ENCODE results near the gene EEF1AKMT3.
A peak's percentile ranks its signal among the peaks of the same experiment; 100 is the strongest.

Gene EEF1AKMT3

DNA sequence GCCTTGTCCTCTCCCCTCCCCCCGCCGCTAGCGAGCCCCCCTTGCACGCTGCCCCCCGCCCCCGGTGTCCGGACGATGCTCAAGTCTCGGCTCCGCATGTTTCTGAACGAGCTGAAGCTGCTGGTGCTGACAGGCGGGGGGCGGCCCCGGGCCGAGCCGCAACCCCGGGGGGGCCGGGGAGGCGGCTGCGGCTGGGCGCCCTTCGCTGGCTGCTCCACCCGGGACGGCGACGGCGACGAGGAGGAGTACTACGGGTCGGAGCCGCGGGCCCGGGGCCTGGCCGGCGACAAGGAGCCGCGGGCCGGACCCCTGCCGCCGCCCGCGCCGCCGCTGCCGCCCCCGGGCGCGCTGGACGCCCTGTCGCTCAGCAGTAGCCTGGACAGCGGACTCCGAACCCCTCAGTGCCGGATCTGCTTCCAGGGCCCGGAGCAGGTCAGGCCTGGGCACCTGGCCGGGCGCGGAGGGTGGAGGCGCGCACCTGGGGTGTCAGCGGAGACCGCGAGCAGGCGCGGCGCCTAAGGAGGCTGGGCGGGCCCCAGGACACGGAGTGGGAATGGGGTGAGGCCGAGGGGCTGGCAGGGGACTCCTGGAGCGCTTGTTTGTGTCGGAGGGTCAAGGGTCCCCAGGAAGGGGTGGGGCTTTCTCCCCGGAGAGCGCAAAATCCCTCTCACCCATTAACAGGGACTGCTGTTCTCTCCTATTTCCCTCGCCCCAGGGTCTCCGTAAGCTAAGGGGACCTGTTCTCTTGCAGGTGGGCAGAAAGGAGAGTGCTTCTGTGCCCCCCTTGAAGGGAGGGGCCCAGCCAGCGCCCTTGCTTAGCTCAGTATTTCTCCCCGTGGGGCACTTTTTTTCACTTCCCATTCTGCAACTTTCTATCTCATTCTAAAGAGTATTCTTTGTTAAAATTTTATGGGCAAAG lies 16.7 kb upstream of the EEF1AKMT3 start:
- Histone ChIP-seq H3K27me3 (ENCODE audit: control insufficient read depth, insufficient read depth, low read length) (peaks cover 46% of the 10 kb centered on the region), H3K9me3 (ENCODE audit: control insufficient read depth, insufficient read depth, low read length) (no peaks in the 10 kb centered on the region), H3K36me3 (ENCODE audit: control insufficient read depth, insufficient read depth, low read length) (peaks cover 5% of the 10 kb centered on the region), H3K9ac (ENCODE audit: low read depth, low read length) (no peak overlapping the region), H3K4me3 (ENCODE audit: low read depth, low read length) (peak overlapping the region; percentile 61), H3K4me1 (ENCODE audit: control insufficient read depth, insufficient read depth, low read length) (peaks cover 14% of the 10 kb centered on the region)

GRCh38 chr12:57756406-57757341 lies 15.7 kb upstream of the EEF1AKMT3 start:
- Histone ChIP-seq H3K36me3 (ENCODE audit: control insufficient read depth, insufficient read depth, low read length) (peaks cover 5% of the 10 kb centered on the region), H3K9me3 (ENCODE audit: control insufficient read depth, insufficient read depth, low read length) (no peaks in the 10 kb centered on the region), H3K4me1 (ENCODE audit: control insufficient read depth, insufficient read depth, low read length) (peaks cover 14% of the 10 kb centered on the region), H3K4me3 (ENCODE audit: low read depth, low read length) (peak overlapping the region; percentile 61), H3K9ac (ENCODE audit: low read depth, low read length) (no peak overlapping the region), H3K27me3 (ENCODE audit: control insufficient read depth, insufficient read depth, low read length) (peaks cover 51% of the 10 kb centered on the region)

- no peak overlapping the region for H3K4me3 ChIP-seq (ENCODE audit: low read depth, low read length)
- peaks cover 58% of the 10 kb centered on the region for H3K27me3 ChIP-seq (ENCODE audit: control insufficient read depth, insufficient read depth, low read length)
- H3K4me1 ChIP-seq (ENCODE audit: control insufficient read depth, insufficient read depth, low read length): peaks cover 12% of the 10 kb centered on the region
- H3K9me3 ChIP-seq (ENCODE audit: control insufficient read depth, insufficient read depth, low read length): no peaks in the 10 kb centered on the region
- H3K9ac ChIP-seq (ENCODE audit: low read depth, low read length): no peak overlapping the region
- peaks cover 5% of the 10 kb centered on the region for H3K36me3 ChIP-seq (ENCODE audit: control insufficient read depth, insufficient read depth, low read length)
Observed at GRCh38 chr12:57757771-57758170, 14.6 kb upstream of the EEF1AKMT3 start.

DNA sequence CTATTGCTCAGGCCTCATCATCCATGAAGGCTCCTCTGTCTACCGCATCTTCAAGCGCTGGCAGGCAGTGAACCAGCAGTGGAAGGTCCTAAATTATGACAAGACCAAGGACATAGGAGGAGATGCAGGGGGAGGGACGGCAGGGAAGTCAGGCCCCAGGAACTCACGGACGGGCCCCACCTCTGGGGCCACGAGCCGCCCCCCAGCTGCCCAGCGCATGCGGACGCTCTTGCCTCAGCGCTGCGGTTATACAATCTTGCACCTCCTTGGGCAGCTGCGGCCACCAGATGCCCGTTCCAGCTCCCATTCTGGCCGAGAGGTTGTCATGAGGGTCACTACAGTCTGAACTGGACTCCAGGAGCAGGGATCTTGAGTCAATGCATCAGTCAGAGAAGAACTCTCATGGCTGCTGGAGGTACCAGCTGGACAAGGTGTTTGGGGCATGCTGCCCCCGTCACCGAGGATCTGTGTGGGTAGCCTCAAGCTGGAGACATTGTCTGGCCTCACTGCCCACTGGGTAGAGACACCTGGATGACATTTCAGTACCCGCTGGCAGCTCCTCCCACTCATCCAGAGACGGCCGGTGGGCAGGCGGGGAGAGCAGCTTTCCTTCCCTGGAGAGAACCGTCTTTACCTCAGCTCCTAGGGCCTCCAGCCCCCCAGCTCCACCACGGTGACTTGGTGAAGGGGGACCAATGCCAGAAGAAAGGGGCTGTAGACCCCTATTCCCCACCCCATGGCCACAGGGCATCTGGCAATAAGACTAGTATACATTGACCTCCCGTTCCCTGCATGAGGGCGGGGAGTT lies 13.7 kb upstream of the EEF1AKMT3 start:
- peaks cover 58% of the 10 kb centered on the region for H3K27me3 ChIP-seq (ENCODE audit: control insufficient read depth, insufficient read depth, low read length)
- peaks cover 7% of the 10 kb centered on the region for H3K4me1 ChIP-seq (ENCODE audit: control insufficient read depth, insufficient read depth, low read length)
- no peaks in the 10 kb centered on the region for H3K9me3 ChIP-seq (ENCODE audit: control insufficient read depth, insufficient read depth, low read length)
- no peak overlapping the region for H3K9ac ChIP-seq (ENCODE audit: low read depth, low read length)
- no peak overlapping the region for H3K4me3 ChIP-seq (ENCODE audit: low read depth, low read length)
- peaks cover 5% of the 10 kb centered on the region for H3K36me3 ChIP-seq (ENCODE audit: control insufficient read depth, insufficient read depth, low read length)

GRCh38 chr12:57759360-57759980 lies 12.9 kb upstream of the EEF1AKMT3 start:
- no peak overlapping the region for H3K4me3 ChIP-seq (ENCODE audit: low read depth, low read length)
- no peak overlapping the region for H3K9ac ChIP-seq (ENCODE audit: low read depth, low read length)
- H3K9me3 ChIP-seq (ENCODE audit: control insufficient read depth, insufficient read depth, low read length): no peaks in the 10 kb centered on the region
- peaks cover 62% of the 10 kb centered on the region for H3K27me3 ChIP-seq (ENCODE audit: control insufficient read depth, insufficient read depth, low read length)
- H3K36me3 ChIP-seq (ENCODE audit: control insufficient read depth, insufficient read depth, low read length): peaks cover 5% of the 10 kb centered on the region
- peaks cover 9% of the 10 kb centered on the region for H3K4me1 ChIP-seq (ENCODE audit: control insufficient read depth, insufficient read depth, low read length)

- Histone ChIP-seq H3K36me3 (ENCODE audit: control insufficient read depth, insufficient read depth, low read length) (peaks cover 5% of the 10 kb centered on the region), H3K9ac (ENCODE audit: low read depth, low read length) (no peak overlapping the region), H3K27me3 (ENCODE audit: control insufficient read depth, insufficient read depth, low read length) (peaks cover 72% of the 10 kb centered on the region), H3K4me3 (ENCODE audit: low read depth, low read length) (no peak overlapping the region), H3K9me3 (ENCODE audit: control insufficient read depth, insufficient read depth, low read length) (no peaks in the 10 kb centered on the region), H3K4me1 (ENCODE audit: control insufficient read depth, insufficient read depth, low read length) (peaks cover 9% of the 10 kb centered on the region)
Observed at GRCh38 chr12:57760347-57760982, 11.9 kb upstream of the EEF1AKMT3 start.

DNA sequence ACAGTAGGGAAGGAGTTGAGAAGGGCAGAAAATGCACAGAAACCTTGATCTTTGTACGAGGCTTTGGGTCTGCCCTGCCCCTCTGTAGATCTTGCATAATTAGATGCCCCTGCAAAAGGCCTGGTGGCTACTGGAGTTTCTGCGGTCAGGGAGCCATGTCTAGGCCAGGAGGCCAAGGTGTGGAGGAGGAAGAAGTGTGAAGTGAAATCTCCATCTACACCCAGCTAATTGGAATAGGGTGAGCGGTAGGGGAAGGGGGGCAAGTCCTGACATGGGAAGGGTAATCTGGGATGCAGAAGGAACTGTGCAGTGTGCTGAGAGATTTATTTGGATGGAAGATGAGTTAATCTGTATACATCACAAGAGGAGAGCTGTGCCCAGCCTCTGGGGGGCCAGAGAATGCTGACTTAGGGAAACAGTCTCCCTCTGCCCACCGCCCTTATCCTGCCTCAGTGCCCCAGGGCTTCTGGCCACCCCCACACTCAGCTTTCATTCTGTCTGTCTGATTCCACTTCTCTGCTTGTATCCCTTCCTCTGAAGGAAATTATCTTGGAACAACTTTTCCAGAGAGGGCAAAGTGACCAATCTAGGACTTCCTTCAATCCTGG lies 10.9 kb upstream of the EEF1AKMT3 start:
- peaks cover 9% of the 10 kb centered on the region for H3K4me1 ChIP-seq (ENCODE audit: control insufficient read depth, insufficient read depth, low read length)
- no peak overlapping the region for H3K4me3 ChIP-seq (ENCODE audit: low read depth, low read length)
- peaks cover 5% of the 10 kb centered on the region for H3K36me3 ChIP-seq (ENCODE audit: control insufficient read depth, insufficient read depth, low read length)
- no peak overlapping the region for H3K9ac ChIP-seq (ENCODE audit: low read depth, low read length)
- peaks cover 74% of the 10 kb centered on the region for H3K27me3 ChIP-seq (ENCODE audit: control insufficient read depth, insufficient read depth, low read length)
- no peaks in the 10 kb centered on the region for H3K9me3 ChIP-seq (ENCODE audit: control insufficient read depth, insufficient read depth, low read length)

- peaks cover 12% of the 10 kb centered on the region for H3K4me1 ChIP-seq (ENCODE audit: control insufficient read depth, insufficient read depth, low read length)
- H3K4me3 ChIP-seq (ENCODE audit: low read depth, low read length): no peak overlapping the region
- peaks cover 74% of the 10 kb centered on the region for H3K27me3 ChIP-seq (ENCODE audit: control insufficient read depth, insufficient read depth, low read length)
- peaks cover 5% of the 10 kb centered on the region for H3K36me3 ChIP-seq (ENCODE audit: control insufficient read depth, insufficient read depth, low read length)
- H3K9me3 ChIP-seq (ENCODE audit: control insufficient read depth, insufficient read depth, low read length): no peaks in the 10 kb centered on the region
- no peak overlapping the region for H3K9ac ChIP-seq (ENCODE audit: low read depth, low read length)
Observed at GRCh38 chr12:57762463-57762862, 10.0 kb upstream of the EEF1AKMT3 start.

GRCh38 chr12:57763881-57764661 lies 8.3 kb upstream of the EEF1AKMT3 start:
- H3K27me3 ChIP-seq (ENCODE audit: control insufficient read depth, insufficient read depth, low read length): peaks cover 67% of the 10 kb centered on the region
- peaks cover 8% of the 10 kb centered on the region for H3K36me3 ChIP-seq (ENCODE audit: control insufficient read depth, insufficient read depth, low read length)
- H3K4me3 ChIP-seq (ENCODE audit: low read depth, low read length): peak overlapping the region; percentile 89
- H3K9ac ChIP-seq (ENCODE audit: low read depth, low read length): peak overlapping the region; percentile 12
- no peaks in the 10 kb centered on the region for H3K9me3 ChIP-seq (ENCODE audit: control insufficient read depth, insufficient read depth, low read length)
- peaks cover 14% of the 10 kb centered on the region for H3K4me1 ChIP-seq (ENCODE audit: control insufficient read depth, insufficient read depth, low read length)

- Histone ChIP-seq H3K27me3 (ENCODE audit: control insufficient read depth, insufficient read depth, low read length) (peaks cover 65% of the 10 kb centered on the region), H3K4me3 (ENCODE audit: low read depth, low read length) (peak overlapping the region; percentile 89), H3K4me1 (ENCODE audit: control insufficient read depth, insufficient read depth, low read length) (peaks cover 14% of the 10 kb centered on the region), H3K9me3 (ENCODE audit: control insufficient read depth, insufficient read depth, low read length) (no peaks in the 10 kb centered on the region), H3K9ac (ENCODE audit: low read depth, low read length) (peak overlapping the region; percentile 60), H3K36me3 (ENCODE audit: control insufficient read depth, insufficient read depth, low read length) (peaks cover 10% of the 10 kb centered on the region)
Observed at GRCh38 chr12:57764662-57765002, 7.8 kb upstream of the EEF1AKMT3 start.

Measured in iPS-15b (cell line).